Osteocyte (in vitro differentiated cells): ENCODE measurements around the gene MUC5B. TPM values are rescaled to one million over a fixed set of nuclear protein-coding genes. Genes with fewer than 3 reads are reported as not detected.

ENCODE experiments used
- DNase-seq: peaks from one replicate; pipeline ENCODE4 v3.0.0; 2021; ENCODE audit warnings: mixed read lengths; ENCODE audit not compliant: unreplicated experiment; ENCODE audit errors: extremely low spot score
- H3K27ac Mint-ChIP-seq: one replicate; pipeline ENCODE4 v1.8.0; 2021; ENCODE audit warnings: mild to moderate bottlenecking, mixed read lengths; ENCODE audit not compliant: unreplicated experiment
- H3K27me3 Mint-ChIP-seq: one replicate; pipeline ENCODE4 v1.8.0; 2021; ENCODE audit warnings: mixed read lengths; ENCODE audit not compliant: unreplicated experiment
- H3K36me3 Mint-ChIP-seq: one replicate; pipeline ENCODE4 v1.8.0; 2021; ENCODE audit warnings: mixed read lengths; ENCODE audit not compliant: unreplicated experiment
- H3K4me1 Mint-ChIP-seq: one replicate; pipeline ENCODE4 v1.8.0; 2021; ENCODE audit warnings: mixed read lengths; ENCODE audit not compliant: unreplicated experiment
- H3K4me3 Mint-ChIP-seq: one replicate; pipeline ENCODE4 v1.8.0; 2021; ENCODE audit warnings: mild to moderate bottlenecking, moderate library complexity, mixed read lengths; ENCODE audit not compliant: unreplicated experiment
- H3K9me3 Mint-ChIP-seq: one replicate; pipeline ENCODE4 v1.8.0; 2021; ENCODE audit warnings: mixed read lengths; ENCODE audit not compliant: unreplicated experiment
- CTCF ChIP-seq: fragments of 200-600 bp; sonication (generic); IDR thresholded peaks from 2 replicates; pipeline ENCODE4 v1.5.0; 2021; ENCODE audit warnings: antibody characterized with exemption, mild to moderate bottlenecking, moderate library complexity
- total RNA-seq: library from RNA; stranded (reverse); gene quantifications from 2 replicates; pipeline ENCODE4 v1.2.1, GENCODE V29; 2021

The MUC5B gene
- total RNA-seq, 1 donor from 2014 or later, result not detected

- peak; percentile 83 for DNase-seq
- Mint-ChIP-seq H3K27me3 (no peaks in the 10 kb centered on the region), H3K27ac (no peak overlapping the region), H3K9me3 (no peaks in the 10 kb centered on the region), H3K36me3 (no peaks in the 10 kb centered on the region), H3K4me3 (no peak overlapping the region), H3K4me1 (no peaks in the 10 kb centered on the region)
- no peak for TF ChIP-seq CTCF
Observed at GRCh38 chr11:1192741-1193325, 30.0 kb upstream of the MUC5B start.

DNA sequence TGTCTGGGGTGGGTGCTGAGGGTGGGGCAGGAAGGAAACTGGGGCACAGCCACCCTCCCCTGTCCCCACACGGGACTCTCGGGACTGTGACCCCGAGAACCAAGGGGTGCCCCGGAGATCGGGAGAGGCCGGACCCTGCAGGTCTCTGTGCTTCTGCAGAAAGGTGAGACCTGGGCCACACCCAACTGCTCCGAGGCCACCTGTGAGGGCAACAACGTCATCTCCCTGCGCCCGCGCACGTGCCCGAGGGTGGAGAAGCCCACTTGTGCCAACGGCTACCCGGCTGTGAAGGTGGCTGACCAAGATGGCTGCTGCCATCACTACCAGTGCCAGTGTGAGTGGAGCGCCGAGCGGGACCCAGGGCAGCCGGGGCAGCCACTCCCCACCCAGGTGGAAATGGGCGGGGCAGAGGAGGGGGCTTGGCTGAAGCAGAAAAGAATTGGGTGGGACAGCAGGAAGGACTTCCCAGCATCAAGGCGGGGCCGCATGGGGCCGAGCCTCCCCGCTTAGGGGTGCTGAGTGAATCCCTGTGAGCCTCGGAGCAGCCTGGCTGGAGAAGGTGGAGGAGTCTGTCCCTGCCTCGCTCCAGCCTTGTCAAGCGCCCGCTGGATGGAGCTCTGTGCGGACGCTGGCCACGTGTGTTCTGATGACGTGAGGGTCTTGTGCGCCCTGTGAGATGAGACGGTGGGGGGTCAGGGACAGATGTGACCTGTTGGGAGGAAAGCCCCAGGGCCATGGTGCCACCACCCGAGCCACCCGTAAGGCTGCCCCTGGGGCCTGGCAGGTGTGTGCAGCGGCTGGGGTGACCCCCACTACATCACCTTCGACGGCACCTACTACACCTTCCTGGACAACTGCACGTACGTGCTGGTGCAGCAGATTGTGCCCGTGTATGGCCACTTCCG, 29.3 kb upstream of the MUC5B start:
- Mint-ChIP-seq H3K27me3 (no peaks in the 10 kb centered on the region), H3K4me1 (no peaks in the 10 kb centered on the region), H3K36me3 (no peaks in the 10 kb centered on the region), H3K27ac (no peak overlapping the region), H3K4me3 (no peak overlapping the region), H3K9me3 (no peaks in the 10 kb centered on the region)
- peak; percentile 83 for DNase-seq
- no peak for TF ChIP-seq CTCF

DNA sequence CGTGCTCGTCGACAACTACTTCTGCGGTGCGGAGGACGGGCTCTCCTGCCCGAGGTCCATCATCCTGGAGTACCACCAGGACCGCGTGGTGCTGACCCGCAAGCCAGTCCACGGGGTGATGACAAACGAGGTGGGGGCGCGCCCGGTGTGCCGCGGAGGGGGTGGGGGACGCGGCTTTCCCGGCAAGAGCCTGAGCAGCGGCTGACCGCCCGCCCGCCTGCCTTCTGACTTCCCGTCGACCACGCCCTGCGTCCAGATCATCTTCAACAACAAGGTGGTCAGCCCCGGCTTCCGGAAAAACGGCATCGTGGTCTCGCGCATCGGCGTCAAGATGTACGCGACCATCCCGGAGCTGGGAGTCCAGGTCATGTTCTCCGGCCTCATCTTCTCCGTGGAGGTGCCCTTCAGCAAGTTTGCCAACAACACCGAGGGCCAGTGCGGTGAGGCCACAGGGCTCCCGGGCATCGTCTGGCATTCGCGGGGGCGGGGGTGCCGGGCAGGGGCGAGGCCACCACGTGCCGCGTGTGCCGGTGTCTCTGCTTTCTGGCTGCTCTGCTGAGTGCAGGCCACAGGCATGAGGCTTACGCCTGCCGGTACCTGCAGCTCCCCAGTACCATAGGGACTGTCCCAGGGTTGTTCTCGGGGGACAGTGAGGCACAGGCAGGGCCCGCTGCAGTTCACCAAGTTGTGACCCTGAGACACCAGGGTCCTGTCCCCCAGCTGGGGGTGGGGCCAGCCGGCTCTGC, 28.5 kb upstream of the MUC5B start:
- TF ChIP-seq CTCF, result no peak
- peak; percentile 84 for DNase-seq
- Mint-ChIP-seq H3K27ac (no peak overlapping the region), H3K27me3 (no peaks in the 10 kb centered on the region), H3K36me3 (no peaks in the 10 kb centered on the region), H3K4me3 (no peak overlapping the region), H3K9me3 (no peaks in the 10 kb centered on the region), H3K4me1 (no peaks in the 10 kb centered on the region)

GRCh38 chr11:1194977-1195681, 27.7 kb upstream of the MUC5B start:
- Mint-ChIP-seq H3K4me1 (no peaks in the 10 kb centered on the region), H3K4me3 (no peak overlapping the region), H3K36me3 (no peaks in the 10 kb centered on the region), H3K9me3 (no peaks in the 10 kb centered on the region), H3K27me3 (no peaks in the 10 kb centered on the region), H3K27ac (no peak overlapping the region)
- peak; percentile 84 for DNase-seq
- TF ChIP-seq CTCF, result no peak
